ENCODE results near the gene CUEDC1. TPM values are rescaled to one million over a fixed set of nuclear protein-coding genes. Genes with fewer than 3 reads are reported as not detected.

The CUEDC1 gene
- total and polyA plus RNA-seq, 2 of the 13 experiments (the other 11 are each of a cell fraction or from before 2014, with no cell fraction given), result 7.4 to 12.9 TPM

- TF ChIP-seq ZNF576 (CRISPR knock-in tag; IDR thresholded peaks at IDR 0.05), result 0 out of 2 replicates have a peak, but pooled peaks have one; percentile 12
Observed at GRCh38 chr17:57834146-57834741, 121.0 kb downstream of the CUEDC1 start (continued).

GRCh38 chr17:57833179-57833939, 121.9 kb downstream of the CUEDC1 start:
- Histone ChIP-seq H3K36me3 (replicated peaks in 1 of 2; ENCODE audit: control insufficient read depth in 1 of 2, insufficient read depth in 2 of 2, low read length in 2 of 2) (no peaks in the 10 kb centered on the region), H3K27ac (ENCODE audit: extremely low read length, insufficient read depth, low read length) (peak overlapping the region; percentile 41), H3K9me3 (ENCODE audit: low read length) (no peaks in the 10 kb centered on the region), H3K4me2 (ENCODE audit: low read depth, low read length) (peak overlapping the region; percentile 94), H3K79me2 (ENCODE audit: insufficient read depth, low read length) (no peaks in the 10 kb centered on the region), H3K4me1 (ENCODE audit: insufficient read depth, low read length) (peaks cover 69% of the 10 kb centered on the region), H4K20me1 (ENCODE audit: insufficient read depth, low read length) (no peaks in the 10 kb centered on the region), H3K9ac (ENCODE audit: insufficient read depth, low read depth, low read length) (peak overlapping the region; percentile 53), H3K27me3 (ENCODE audit: control insufficient read depth in 1 of 2, insufficient read depth in 2 of 2, low read length in 2 of 2) (no peaks in the 10 kb centered on the region; a peak in 1 of 5 replicates), H3K4me3 (replicated peaks in 1 of 3; ENCODE audit: insufficient read depth in 1 of 3, low read depth in 2 of 3, low read length in 3 of 3) (peak overlapping the region; percentile 54 to 74 (median 68)), H2AFZ (ENCODE audit: low read length) (peak overlapping the region; percentile 85)
- FAIRE-seq (peak; percentile 64), ATAC-seq (peak; percentile 92), DNase-seq (ENCODE audit: low spot score) (peak; percentile 72)
- no TSS peak for BruUV-seq (replicated peaks)
- intact Hi-C loops (cut with micrococcal nuclease; ENCODE audit: unreplicated experiment) (loop anchor here (1.0 to 5.0 kb wide), 4 partner anchors 236 to 1464 kb away; no protein-coding TSS in a partner anchor), in situ Hi-C loops (cut with HindIII; ENCODE audit: extremely low pct_ligation_motif_present, low pct_unique_long_range_greater_than_20kb) (no loop called here)
- CTCF ChIA-PET (ENCODE audit: low intra/inter-chr PET ratio, low total read pairs), result interaction anchor here (0.9 to 2.9 kb wide), 4 partner anchors 86 to 703 kb away, joined by 4 to 11 read pairs (median 4); no protein-coding TSS in a partner anchor
- 8% methylated on average over 13 of the region's 13 CpGs for whole genome bisulfite sequencing (ENCODE audit: low lambda C conversion rate)
- POLR2A ChIA-PET, result interaction anchor here (1.5 to 2.1 kb wide), 3 partner anchors 16 to 28 kb away, joined by 5 to 7 read pairs (median 6); partner anchors contain the start of gene MRPS23
- TF ChIP-seq ZNF446 (CRISPR knock-in tag; IDR thresholded peaks at IDR 0.05) (no peak), ZNF280B (CRISPR knock-in tag; IDR thresholded peaks at IDR 0.05; ENCODE audit: borderline replicate concordance) (no peak), ZBTB26 (CRISPR knock-in tag; IDR thresholded peaks at IDR 0.05; ENCODE audit: borderline replicate concordance) (0 out of 2 replicates have a peak, but pooled peaks have one; percentile 39), MAX (IDR thresholded peaks at IDR 0.05) (peak; percentile 35; the same call in 1 of the 2 replicates), NFKB2 (CRISPR knock-in tag; IDR thresholded peaks at IDR 0.05; ENCODE audit: borderline replicate concordance) (peak; percentile 41; the same call in 1 of the 2 replicates), ZNF615 (CRISPR knock-in tag; IDR thresholded peaks at IDR 0.05; ENCODE audit: borderline replicate concordance) (no peak), CEBPZ (IDR thresholded peaks at IDR 0.05; ENCODE audit: low read length) (no peak), ZNF460 (CRISPR knock-in tag; IDR thresholded peaks at IDR 0.05; ENCODE audit: borderline replicate concordance) (no peak)

Data from HepG2 (cell line).